ENCODE measurements around the gene MRRF.
A peak's percentile ranks its signal among the peaks of the same experiment; 100 is the strongest.

DNA sequence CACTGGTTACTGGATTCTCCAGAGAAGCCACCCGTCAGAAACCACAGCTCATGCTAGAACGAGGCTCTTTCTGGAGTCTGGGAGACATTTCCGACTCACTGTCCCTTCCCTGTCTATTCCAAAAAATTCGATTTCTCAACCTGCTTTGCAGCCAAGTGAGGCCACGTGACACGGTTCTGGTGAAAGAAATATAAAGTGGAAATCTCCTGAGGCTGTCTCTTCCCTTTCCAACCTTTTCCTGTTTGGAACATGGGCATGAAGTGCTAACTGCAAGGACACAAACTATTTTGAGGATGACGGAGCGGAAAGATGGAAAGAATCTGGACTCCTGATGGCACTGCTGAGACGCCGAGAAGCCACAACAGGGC lies 100.1 kb downstream of the MRRF start:
- TF ChIP-seq POLR2A (IDR thresholded peaks at IDR 0.05) (no peak), EP300 (IDR thresholded peaks at IDR 0.05) (peak in 1 of 2 donors; percentile 43)

Data from tibial nerve (tissue), 3 donors.